HFFc6 (cell line): ENCODE measurements around the gene GLIPR1. TPM values are rescaled to one million over a fixed set of nuclear protein-coding genes. Genes with fewer than 3 reads are reported as not detected.

Experiments used
- DNase-seq: peaks from one replicate; pipeline ENCODE4 v3.0.0-alpha.2; 2018
- H3K27ac Mint-ChIP-seq: 2 replicates; pipeline ENCODE4 v1.8.0; 2020; ENCODE audit warnings: mild to moderate bottlenecking, mixed read lengths
- H3K27me3 Mint-ChIP-seq: 2 replicates; pipeline ENCODE4 v1.8.0; 2021; ENCODE audit warnings: mild to moderate bottlenecking, moderate library complexity, mixed read lengths; ENCODE audit not compliant: insufficient read depth
- H3K36me3 Mint-ChIP-seq: 2 replicates; pipeline ENCODE4 v1.8.0; 2021; ENCODE audit warnings: low read depth, mixed read lengths
- H3K4me1 Mint-ChIP-seq: 2 replicates; pipeline ENCODE4 v1.8.0; 2020; ENCODE audit warnings: low read depth, mixed read lengths
- H3K4me3 Mint-ChIP-seq: 2 replicates; pipeline ENCODE4 v1.8.0; 2020; ENCODE audit warnings: mild to moderate bottlenecking, moderate library complexity, mixed read lengths
- H3K9me3 Mint-ChIP-seq: 2 replicates; pipeline ENCODE4 v1.8.0; 2020; ENCODE audit warnings: mild to moderate bottlenecking, mixed read lengths
- CTCF ChIP-seq: fragments of 200-600 bp; sonication (generic); IDR thresholded peaks from 2 replicates; pipeline ENCODE4 v1.5.0; 2021; ENCODE audit warnings: antibody characterized with exemption, mild to moderate bottlenecking
- total RNA-seq, 6 experiments: library from RNA; stranded (reverse); fragmentation: NEBNext Ultra II Directional; extraction: Animal tissue kit (Norgen Biotek cat#: 25700); gene quantifications; 2 replicates in 1 of 6; 3 replicates in 5 of 6; pipeline ENCODE4 v1.2.3, GENCODE V29; 2021

GLIPR1 gene
- total RNA-seq, 6 experiments from 2014 or later: 190 to 339 (median 278) TPM

GRCh38 chr12:75491169-75491568 is 10.6 kb downstream of the GLIPR1 start:
- Mint-ChIP-seq H3K27me3 (no peaks in the 10 kb centered on the region), H3K27ac (no peak overlapping the region), H3K4me3 (no peak overlapping the region), H3K4me1 (peaks cover 68% of the 10 kb centered on the region), H3K36me3 (peaks cover 34% of the 10 kb centered on the region), H3K9me3 (no peaks in the 10 kb centered on the region)
- DNase-seq: no peak
- TF ChIP-seq CTCF: no peak

- no peak overlapping the region for H3K4me3 Mint-ChIP-seq
- no peaks in the 10 kb centered on the region for H3K9me3 Mint-ChIP-seq
- H3K36me3 Mint-ChIP-seq: peaks cover 7% of the 10 kb centered on the region
- no peak for TF ChIP-seq CTCF
- no peak for DNase-seq
- H3K27me3 Mint-ChIP-seq: no peaks in the 10 kb centered on the region
- peak overlapping the region; percentile 14; the same call in 1 of the 2 replicates for H3K27ac Mint-ChIP-seq
- H3K4me1 Mint-ChIP-seq: peaks cover 22% of the 10 kb centered on the region
Observed at GRCh38 chr12:75503459-75503858, 22.9 kb downstream of the GLIPR1 start.

GRCh38 chr12:75503866-75504265 is 23.3 kb downstream of the GLIPR1 start:
- no peak for DNase-seq
- Mint-ChIP-seq H3K4me3 (no peak overlapping the region), H3K4me1 (peaks cover 26% of the 10 kb centered on the region), H3K36me3 (peaks cover 7% of the 10 kb centered on the region), H3K9me3 (no peaks in the 10 kb centered on the region), H3K27ac (peak overlapping the region; percentile 14; the same call in 1 of the 2 replicates), H3K27me3 (no peaks in the 10 kb centered on the region)
- TF ChIP-seq CTCF: no peak

- H3K36me3 Mint-ChIP-seq: peaks cover 7% of the 10 kb centered on the region
- TF ChIP-seq CTCF: peak; percentile 88
- peak; percentile 36 for DNase-seq
- no peaks in the 10 kb centered on the region for H3K9me3 Mint-ChIP-seq
- peak overlapping the region; percentile 53; the same call in 1 of the 2 replicates for H3K27ac Mint-ChIP-seq
- H3K4me1 Mint-ChIP-seq: peaks cover 44% of the 10 kb centered on the region
- H3K27me3 Mint-ChIP-seq: no peaks in the 10 kb centered on the region
- no peak overlapping the region for H3K4me3 Mint-ChIP-seq
Observed at GRCh38 chr12:75505706-75506312, 25.3 kb downstream of the GLIPR1 start.

- no peak for TF ChIP-seq CTCF
- Mint-ChIP-seq H3K27ac (no peak overlapping the region), H3K36me3 (peaks cover 17% of the 10 kb centered on the region), H3K27me3 (no peaks in the 10 kb centered on the region), H3K9me3 (no peaks in the 10 kb centered on the region), H3K4me1 (peaks cover 51% of the 10 kb centered on the region), H3K4me3 (no peak overlapping the region)
- DNase-seq: no peak
Observed at GRCh38 chr12:75507086-75507485, 26.5 kb downstream of the GLIPR1 start.
